ENCODE data around the gene RERE. TPM values are rescaled to one million over a fixed set of nuclear protein-coding genes. Genes with fewer than 3 reads are reported as not detected.

The RERE gene
- total RNA-seq, 1 experiment from 2014 or later = 217 TPM

DNA sequence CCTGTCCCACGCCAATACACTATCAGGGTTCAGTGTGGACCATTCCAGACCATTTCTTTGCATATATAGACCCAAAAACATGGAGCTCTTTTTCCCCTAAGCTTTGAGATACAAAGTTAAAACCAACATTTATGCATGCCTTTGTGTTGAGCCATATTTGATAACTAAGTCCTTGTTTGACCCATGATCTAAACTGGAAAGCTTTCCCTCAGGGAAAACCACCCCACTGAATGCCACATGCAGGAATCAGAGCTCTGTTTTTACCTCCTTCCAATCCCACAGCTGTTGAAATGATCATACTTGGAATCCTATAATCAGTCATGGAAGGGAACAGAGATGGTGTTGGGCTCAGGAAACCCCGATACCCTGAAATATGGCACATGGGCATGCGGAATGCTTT is 514.3 kb downstream of the RERE start:
- H3K27ac ChIP-seq (ENCODE audit: low read length) = peak overlapping the region; percentile 94
- POLR2A ChIA-PET = interaction anchor here (0.6 kb wide), 1 partner anchor 298 kb away, joined by 8 read pairs; no protein-coding TSS in a partner anchor

More for the DNA sequence above, 514.3 kb downstream of the RERE start:
- TF ChIP-seq, protein P1, sequence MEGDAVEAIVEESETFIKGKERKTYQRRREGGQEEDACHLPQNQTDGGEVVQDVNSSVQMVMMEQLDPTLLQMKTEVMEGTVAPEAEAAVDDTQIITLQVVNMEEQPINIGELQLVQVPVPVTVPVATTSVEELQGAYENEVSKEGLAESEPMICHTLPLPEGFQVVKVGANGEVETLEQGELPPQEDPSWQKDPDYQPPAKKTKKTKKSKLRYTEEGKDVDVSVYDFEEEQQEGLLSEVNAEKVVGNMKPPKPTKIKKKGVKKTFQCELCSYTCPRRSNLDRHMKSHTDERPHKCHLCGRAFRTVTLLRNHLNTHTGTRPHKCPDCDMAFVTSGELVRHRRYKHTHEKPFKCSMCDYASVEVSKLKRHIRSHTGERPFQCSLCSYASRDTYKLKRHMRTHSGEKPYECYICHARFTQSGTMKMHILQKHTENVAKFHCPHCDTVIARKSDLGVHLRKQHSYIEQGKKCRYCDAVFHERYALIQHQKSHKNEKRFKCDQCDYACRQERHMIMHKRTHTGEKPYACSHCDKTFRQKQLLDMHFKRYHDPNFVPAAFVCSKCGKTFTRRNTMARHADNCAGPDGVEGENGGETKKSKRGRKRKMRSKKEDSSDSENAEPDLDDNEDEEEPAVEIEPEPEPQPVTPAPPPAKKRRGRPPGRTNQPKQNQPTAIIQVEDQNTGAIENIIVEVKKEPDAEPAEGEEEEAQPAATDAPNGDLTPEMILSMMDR (IDR thresholded peaks at IDR 0.05) = no peak
- TF ChIP-seq SIN3A (IDR thresholded peaks at IDR 0.05; ENCODE audit: borderline replicate concordance, insufficient read depth, low read depth, low read length) = no peak
- TF ChIP-seq POLR2AphosphoS5 (IDR thresholded peaks at IDR 0.05; ENCODE audit: low read depth, low read length) = no peak
- no peak for TF ChIP-seq TCF7L2 (IDR thresholded peaks at IDR 0.05; ENCODE audit: low read depth, low read length)
- TF ChIP-seq, protein P2, sequence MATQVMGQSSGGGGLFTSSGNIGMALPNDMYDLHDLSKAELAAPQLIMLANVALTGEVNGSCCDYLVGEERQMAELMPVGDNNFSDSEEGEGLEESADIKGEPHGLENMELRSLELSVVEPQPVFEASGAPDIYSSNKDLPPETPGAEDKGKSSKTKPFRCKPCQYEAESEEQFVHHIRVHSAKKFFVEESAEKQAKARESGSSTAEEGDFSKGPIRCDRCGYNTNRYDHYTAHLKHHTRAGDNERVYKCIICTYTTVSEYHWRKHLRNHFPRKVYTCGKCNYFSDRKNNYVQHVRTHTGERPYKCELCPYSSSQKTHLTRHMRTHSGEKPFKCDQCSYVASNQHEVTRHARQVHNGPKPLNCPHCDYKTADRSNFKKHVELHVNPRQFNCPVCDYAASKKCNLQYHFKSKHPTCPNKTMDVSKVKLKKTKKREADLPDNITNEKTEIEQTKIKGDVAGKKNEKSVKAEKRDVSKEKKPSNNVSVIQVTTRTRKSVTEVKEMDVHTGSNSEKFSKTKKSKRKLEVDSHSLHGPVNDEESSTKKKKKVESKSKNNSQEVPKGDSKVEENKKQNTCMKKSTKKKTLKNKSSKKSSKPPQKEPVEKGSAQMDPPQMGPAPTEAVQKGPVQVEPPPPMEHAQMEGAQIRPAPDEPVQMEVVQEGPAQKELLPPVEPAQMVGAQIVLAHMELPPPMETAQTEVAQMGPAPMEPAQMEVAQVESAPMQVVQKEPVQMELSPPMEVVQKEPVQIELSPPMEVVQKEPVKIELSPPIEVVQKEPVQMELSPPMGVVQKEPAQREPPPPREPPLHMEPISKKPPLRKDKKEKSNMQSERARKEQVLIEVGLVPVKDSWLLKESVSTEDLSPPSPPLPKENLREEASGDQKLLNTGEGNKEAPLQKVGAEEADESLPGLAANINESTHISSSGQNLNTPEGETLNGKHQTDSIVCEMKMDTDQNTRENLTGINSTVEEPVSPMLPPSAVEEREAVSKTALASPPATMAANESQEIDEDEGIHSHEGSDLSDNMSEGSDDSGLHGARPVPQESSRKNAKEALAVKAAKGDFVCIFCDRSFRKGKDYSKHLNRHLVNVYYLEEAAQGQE (IDR thresholded peaks at IDR 0.05; ENCODE audit: insufficient read depth in 1 of 2, low read depth in 2 of 2, low read length in 1 of 2) = no peak
- in situ Hi-C loops (cut with HindIII; ENCODE audit: low pct_unique_long_range_greater_than_20kb, low sequenced_read_pairs) = loop anchor here (25.0 kb wide), 1 partner anchor 216 kb away; no protein-coding TSS in a partner anchor
- H3K27me3 ChIP-seq (ENCODE audit: control insufficient read depth, insufficient read depth, low read length) = no peaks in the 10 kb centered on the region
- H3K9me3 ChIP-seq (ENCODE audit: control insufficient read depth, insufficient read depth, low read depth, low read length) = no peaks in the 10 kb centered on the region
- CTCF ChIA-PET = no interaction called here
- ATAC-seq (peak; percentile 37), DNase-seq (ENCODE audit: low read depth, low spot score) (no peak)
- no TSS peak for BruUV-seq (replicated peaks)
- peaks cover 30% of the 10 kb centered on the region for H3K4me1 ChIP-seq (ENCODE audit: control insufficient read depth, insufficient read depth, low read length)
- H3K4me3 ChIP-seq (ENCODE audit: low read depth in 2 of 2, low read length in 2 of 2) = no peak overlapping the region
- intact Hi-C loops (cut with micrococcal nuclease; ENCODE audit: unreplicated experiment) = loop anchor here (5.0 kb wide), 1 partner anchor 91 kb away; no protein-coding TSS in a partner anchor
- no peaks in the 10 kb centered on the region for H3K36me3 ChIP-seq (ENCODE audit: control insufficient read depth, insufficient read depth, low read length)

Small RNA genes within 50 kb of the gene (microRNA-seq; reads per million reads assigned to microRNA genes)
- not detected for gene MIR6728 (ENCODE audit: unreplicated experiment)

Other genes starting within 250 kb of the RERE start
- gene ENO1, start 61.0 kb upstream of the RERE start, total RNA-seq (2021; ENCODE audit: unreplicated experiment) = 2,480 TPM
- not detected for gene CA6, start 128.2 kb upstream of the RERE start, total RNA-seq (2021; ENCODE audit: unreplicated experiment)
- gene SLC2A7, start 208.8 kb upstream of the RERE start, total RNA-seq (2021; ENCODE audit: unreplicated experiment) = not detected

Measured in Panc1 (cell line).